Endothelial cell (in vitro differentiated cells): ENCODE measurements around the gene CC2D2A. TPM values are rescaled to one million over a fixed set of nuclear protein-coding genes. Genes with fewer than 3 reads are reported as not detected.

Experiments
- DNase-seq: peaks from one replicate; pipeline ENCODE4 v3.0.0; 2021; ENCODE audit warnings: low spot score
- H3K27ac Mint-ChIP-seq: one replicate; pipeline ENCODE4 v1.8.0; 2021; ENCODE audit warnings: mixed read lengths, inconsistent platforms; ENCODE audit not compliant: unreplicated experiment
- H3K27me3 Mint-ChIP-seq: one replicate; pipeline ENCODE4 v1.8.0; 2021; ENCODE audit warnings: mild to moderate bottlenecking, moderate library complexity, mixed read lengths, inconsistent platforms; ENCODE audit not compliant: unreplicated experiment
- H3K36me3 Mint-ChIP-seq: one replicate; pipeline ENCODE4 v1.8.0; 2021; ENCODE audit warnings: mild to moderate bottlenecking, low read depth, mixed read lengths, inconsistent platforms; ENCODE audit not compliant: unreplicated experiment
- H3K4me1 Mint-ChIP-seq: one replicate; pipeline ENCODE4 v1.8.0; 2021; ENCODE audit warnings: mild to moderate bottlenecking, mixed read lengths, inconsistent platforms; ENCODE audit not compliant: unreplicated experiment
- H3K4me3 Mint-ChIP-seq: one replicate; pipeline ENCODE4 v1.8.0; 2021; ENCODE audit warnings: mild to moderate bottlenecking, mixed read lengths, inconsistent platforms; ENCODE audit not compliant: unreplicated experiment
- H3K9me3 Mint-ChIP-seq: one replicate; pipeline ENCODE4 v1.8.0; 2021; ENCODE audit warnings: mixed read lengths, inconsistent platforms; ENCODE audit not compliant: unreplicated experiment
- CTCF ChIP-seq: fragments of 200-600 bp; sonication (generic); IDR thresholded peaks from one replicate; pipeline ENCODE4 v1.5.0; 2021; ENCODE audit warnings: antibody characterized with exemption; ENCODE audit not compliant: unreplicated experiment
- total RNA-seq: library from RNA; stranded (reverse); fragmentation: NEBNext Ultra II Directional; extraction: Animal tissue kit (Norgen Biotek cat#: 25700); gene quantifications from one replicate; pipeline ENCODE4 v1.2.1, GENCODE V29; 2021; ENCODE audit not compliant: unreplicated experiment

Gene CC2D2A
- total RNA-seq, 1 donor from 2014 or later: 43.0 TPM

DNA sequence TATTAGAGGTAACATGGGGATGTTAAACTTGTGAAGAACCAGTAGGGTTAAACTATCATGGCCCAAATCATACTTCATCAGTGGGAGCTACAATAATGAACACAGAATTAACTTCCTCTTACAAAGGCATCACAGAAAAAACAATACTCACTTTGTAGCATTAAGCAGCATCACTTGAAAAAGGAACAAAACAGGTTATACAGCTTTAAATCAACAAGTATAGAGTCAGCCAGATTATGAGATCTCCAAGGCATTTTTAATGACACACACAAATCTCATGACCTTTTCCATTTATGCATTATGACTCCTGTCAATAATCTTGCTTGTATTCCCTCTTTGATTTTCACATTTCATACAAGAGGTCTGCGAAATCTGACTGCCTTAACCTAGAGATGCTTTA is 167.1 kb downstream of the CC2D2A start:
- no peak for DNase-seq
- Mint-ChIP-seq H3K27me3 (no peaks in the 10 kb centered on the region), H3K36me3 (peaks cover 21% of the 10 kb centered on the region), H3K4me1 (no peaks in the 10 kb centered on the region), H3K9me3 (no peaks in the 10 kb centered on the region), H3K4me3 (no peak overlapping the region), H3K27ac (no peak overlapping the region)
- TF ChIP-seq CTCF: no peak

DNA sequence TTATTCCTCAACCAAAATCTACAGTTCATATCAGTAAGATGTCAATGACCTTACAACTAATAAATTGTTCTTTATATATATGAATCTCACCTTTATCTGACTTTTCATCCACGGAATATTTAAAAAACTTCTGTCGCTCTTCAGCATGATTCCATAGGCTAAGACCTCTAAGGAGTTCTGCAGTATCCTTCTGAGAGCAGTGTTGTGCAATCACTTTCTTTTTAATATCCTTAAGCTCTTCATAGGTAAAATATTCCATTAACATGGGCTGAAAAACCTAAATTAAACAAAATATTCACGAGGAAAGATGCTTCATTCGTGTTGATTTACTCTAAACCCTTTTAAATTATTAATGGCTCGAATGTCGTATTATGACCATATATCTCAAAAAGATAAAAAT is 168.7 kb downstream of the CC2D2A start:
- Mint-ChIP-seq H3K27ac (no peak overlapping the region), H3K9me3 (no peaks in the 10 kb centered on the region), H3K4me1 (no peaks in the 10 kb centered on the region), H3K4me3 (no peak overlapping the region), H3K27me3 (no peaks in the 10 kb centered on the region), H3K36me3 (peaks cover 7% of the 10 kb centered on the region)
- no peak for DNase-seq
- TF ChIP-seq CTCF: no peak

- no peak for TF ChIP-seq CTCF
- DNase-seq: no peak
- no peak overlapping the region for H3K27ac Mint-ChIP-seq
- no peaks in the 10 kb centered on the region for H3K36me3 Mint-ChIP-seq
- H3K27me3 Mint-ChIP-seq: no peaks in the 10 kb centered on the region
- H3K9me3 Mint-ChIP-seq: no peaks in the 10 kb centered on the region
- no peak overlapping the region for H3K4me3 Mint-ChIP-seq
- H3K4me1 Mint-ChIP-seq: peaks cover 16% of the 10 kb centered on the region
Measured at GRCh38 chr4:15648600-15648999, 178.9 kb downstream of the CC2D2A start.

GRCh38 chr4:15649914-15650545 is 180.3 kb downstream of the CC2D2A start:
- peaks cover 4% of the 10 kb centered on the region for H3K27me3 Mint-ChIP-seq
- no peaks in the 10 kb centered on the region for H3K36me3 Mint-ChIP-seq
- no peak overlapping the region for H3K27ac Mint-ChIP-seq
- H3K4me1 Mint-ChIP-seq: peaks cover 24% of the 10 kb centered on the region
- no peaks in the 10 kb centered on the region for H3K9me3 Mint-ChIP-seq
- peak; percentile 64 for TF ChIP-seq CTCF
- peak; percentile 32 for DNase-seq
- H3K4me3 Mint-ChIP-seq: no peak overlapping the region

Other genes starting within 250 kb of the CC2D2A start
- not detected for gene C1QTNF7, start 41.8 kb upstream of the CC2D2A start, total RNA-seq
- gene FBXL5, start 185.5 kb downstream of the CC2D2A start, total RNA-seq: 60.6 TPM
- 22.8 TPM for gene FAM200B, start 211.9 kb downstream of the CC2D2A start, total RNA-seq
- 12.6 TPM for gene BST1, start 233.2 kb downstream of the CC2D2A start, total RNA-seq